ENCODE measurements around the gene FRMPD2. TPM values are rescaled to one million over a fixed set of nuclear protein-coding genes. Genes with fewer than 3 reads are reported as not detected.

FRMPD2 gene
- total RNA-seq, 1 experiment from 2014 or later, result not detected

DNA sequence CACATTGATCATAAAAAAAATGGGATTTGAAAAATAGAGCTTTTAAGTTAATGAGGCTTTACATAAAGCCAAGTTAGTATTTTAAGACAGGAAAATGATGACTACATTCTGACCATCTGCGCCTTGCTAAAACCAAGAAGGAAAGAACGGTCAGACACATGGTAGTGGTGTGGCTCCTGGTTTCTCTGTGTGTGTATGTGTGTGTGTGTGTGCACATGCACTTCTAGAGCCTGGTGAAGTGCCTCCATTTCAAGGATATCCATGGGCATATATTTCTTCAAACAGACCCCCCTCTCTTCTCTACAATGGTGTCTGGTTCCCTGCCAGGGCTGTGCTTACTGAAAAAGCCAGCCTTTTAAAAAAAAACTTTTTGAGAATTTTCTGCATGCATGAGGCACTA lies 80.9 kb downstream of the FRMPD2 start:
- no TSS peak for BruUV-seq (replicated peaks)
- Histone ChIP-seq H3K27ac (ENCODE audit: low read depth, low read length, poor library complexity, severe bottlenecking) (no peak overlapping the region), H3K4me1 (ENCODE audit: insufficient read depth, low read length, poor library complexity, severe bottlenecking) (no peaks in the 10 kb centered on the region), H3K27me3 (replicated peaks; ENCODE audit: insufficient read depth, low read depth, low read length, poor library complexity) (no peaks in the 10 kb centered on the region), H3K4me3 (ENCODE audit: low read depth, low read length, poor library complexity, severe bottlenecking) (no peak overlapping the region), H3K9me3 (ENCODE audit: low read depth, low read length, poor library complexity, severe bottlenecking) (no peaks in the 10 kb centered on the region), H3K36me3 (ENCODE audit: insufficient read depth, low read length, poor library complexity, severe bottlenecking) (no peaks in the 10 kb centered on the region)
- no peak for DNase-seq (ENCODE audit: low spot score)
- ChIA-PET POLR2A (ENCODE audit: low non-redundant PET) (no interaction called here), CTCF (no interaction called here)
- TF ChIP-seq EZH2 (IDR thresholded peaks at IDR 0.05; ENCODE audit: borderline replicate concordance, low read depth, low read length, poor library complexity, severe bottlenecking), result no peak
- TF ChIP-seq, protein P1, sequence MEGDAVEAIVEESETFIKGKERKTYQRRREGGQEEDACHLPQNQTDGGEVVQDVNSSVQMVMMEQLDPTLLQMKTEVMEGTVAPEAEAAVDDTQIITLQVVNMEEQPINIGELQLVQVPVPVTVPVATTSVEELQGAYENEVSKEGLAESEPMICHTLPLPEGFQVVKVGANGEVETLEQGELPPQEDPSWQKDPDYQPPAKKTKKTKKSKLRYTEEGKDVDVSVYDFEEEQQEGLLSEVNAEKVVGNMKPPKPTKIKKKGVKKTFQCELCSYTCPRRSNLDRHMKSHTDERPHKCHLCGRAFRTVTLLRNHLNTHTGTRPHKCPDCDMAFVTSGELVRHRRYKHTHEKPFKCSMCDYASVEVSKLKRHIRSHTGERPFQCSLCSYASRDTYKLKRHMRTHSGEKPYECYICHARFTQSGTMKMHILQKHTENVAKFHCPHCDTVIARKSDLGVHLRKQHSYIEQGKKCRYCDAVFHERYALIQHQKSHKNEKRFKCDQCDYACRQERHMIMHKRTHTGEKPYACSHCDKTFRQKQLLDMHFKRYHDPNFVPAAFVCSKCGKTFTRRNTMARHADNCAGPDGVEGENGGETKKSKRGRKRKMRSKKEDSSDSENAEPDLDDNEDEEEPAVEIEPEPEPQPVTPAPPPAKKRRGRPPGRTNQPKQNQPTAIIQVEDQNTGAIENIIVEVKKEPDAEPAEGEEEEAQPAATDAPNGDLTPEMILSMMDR (conservative IDR thresholded peaks at IDR 0.05; ENCODE audit: low read depth, low read length), result no peak
- intact Hi-C loops (cut with micrococcal nuclease; ENCODE audit: unreplicated experiment), result no loop called here

DNA sequence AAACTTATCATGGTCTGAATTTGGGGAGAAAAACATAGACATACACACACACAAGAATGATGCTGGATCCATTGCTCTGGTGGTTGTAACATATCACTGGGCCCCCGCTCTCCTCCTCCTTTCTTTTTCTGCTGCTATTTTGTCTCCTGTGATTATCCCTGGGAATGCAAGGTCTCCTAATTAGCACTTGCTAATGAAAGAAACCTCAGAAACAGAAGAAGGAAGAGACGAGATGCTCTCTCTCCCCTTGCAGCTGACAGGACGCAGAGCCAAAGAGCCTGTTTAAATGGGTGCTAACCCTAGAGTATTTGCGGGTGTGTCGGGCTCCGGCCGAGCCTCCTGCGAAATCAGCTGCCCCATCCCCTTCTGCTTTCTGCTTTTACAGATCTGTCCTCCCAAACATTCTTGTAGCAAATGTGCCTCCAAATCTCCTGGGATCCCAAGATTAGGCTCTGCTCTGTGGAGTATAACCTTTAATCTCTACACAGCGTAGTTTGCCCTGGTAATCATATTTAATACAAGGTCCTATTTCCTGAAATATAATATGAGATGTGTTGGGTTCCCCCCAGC lies 81.5 kb downstream of the FRMPD2 start:
- no TSS peak for BruUV-seq (replicated peaks)

DNA sequence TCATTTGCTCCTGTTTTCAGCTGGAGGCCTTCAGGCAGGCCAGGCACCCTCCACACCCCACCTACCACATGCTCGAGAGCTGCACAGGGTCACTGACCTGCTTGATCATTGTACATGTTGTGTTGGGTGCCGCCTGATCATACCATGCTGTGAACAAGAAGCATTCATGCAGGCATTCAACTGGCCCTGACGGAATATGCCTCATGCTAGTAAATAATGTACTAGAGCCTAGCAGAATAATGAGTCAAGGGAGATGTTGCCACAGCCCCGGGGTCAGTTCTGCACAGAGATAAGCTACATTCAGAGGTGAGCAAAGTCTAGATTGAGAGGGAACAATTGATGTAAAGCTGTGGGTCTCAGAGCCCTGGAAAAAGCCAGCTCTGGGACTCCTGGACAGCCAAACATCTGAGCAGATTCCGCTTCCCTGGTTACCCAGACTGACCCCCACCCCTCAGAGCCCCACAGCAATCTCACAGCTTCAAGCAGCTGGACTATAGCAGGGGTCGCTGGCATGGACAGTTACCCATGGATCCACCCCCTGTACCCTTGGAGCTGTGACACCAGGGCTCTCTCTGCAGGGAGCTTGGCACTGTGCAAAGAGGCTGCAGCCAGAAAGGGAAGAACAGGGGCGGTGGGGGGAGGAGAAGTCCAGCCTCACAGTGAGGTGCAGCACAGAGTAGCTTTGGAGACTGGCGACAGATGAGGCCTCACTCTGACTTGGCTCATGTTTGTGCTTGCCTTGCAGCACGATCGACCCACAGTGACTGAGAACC lies 86.6 kb downstream of the FRMPD2 start:
- TF ChIP-seq EZH2 (IDR thresholded peaks at IDR 0.05; ENCODE audit: borderline replicate concordance, low read depth, low read length, poor library complexity, severe bottlenecking), result no peak
- TF ChIP-seq, protein P1 (conservative IDR thresholded peaks at IDR 0.05; ENCODE audit: low read depth, low read length), result no peak
- intact Hi-C loops (cut with micrococcal nuclease; ENCODE audit: unreplicated experiment), result no loop called here
- Histone ChIP-seq H3K9me3 (ENCODE audit: low read depth, low read length, poor library complexity, severe bottlenecking) (no peaks in the 10 kb centered on the region), H3K27ac (ENCODE audit: low read depth, low read length, poor library complexity, severe bottlenecking) (no peak overlapping the region), H3K4me1 (ENCODE audit: insufficient read depth, low read length, poor library complexity, severe bottlenecking) (no peaks in the 10 kb centered on the region), H3K4me3 (ENCODE audit: low read depth, low read length, poor library complexity, severe bottlenecking) (no peak overlapping the region), H3K36me3 (ENCODE audit: insufficient read depth, low read length, poor library complexity, severe bottlenecking) (no peaks in the 10 kb centered on the region), H3K27me3 (replicated peaks; ENCODE audit: insufficient read depth, low read depth, low read length, poor library complexity) (peaks cover 18% of the 10 kb centered on the region)
- no TSS peak for BruUV-seq (replicated peaks)
- DNase-seq (ENCODE audit: low spot score), result no peak
- ChIA-PET CTCF (no interaction called here), POLR2A (ENCODE audit: low non-redundant PET) (no interaction called here)

More for the DNA sequence above, 81.5 kb downstream of the FRMPD2 start:
- H3K27ac ChIP-seq (ENCODE audit: low read depth, low read length, poor library complexity, severe bottlenecking), result no peak overlapping the region
- H3K27me3 ChIP-seq (replicated peaks; ENCODE audit: insufficient read depth, low read depth, low read length, poor library complexity), result no peaks in the 10 kb centered on the region
- ChIA-PET CTCF (no interaction called here), POLR2A (ENCODE audit: low non-redundant PET) (no interaction called here)
- intact Hi-C loops (cut with micrococcal nuclease; ENCODE audit: unreplicated experiment), result no loop called here
- H3K9me3 ChIP-seq (ENCODE audit: low read depth, low read length, poor library complexity, severe bottlenecking), result no peaks in the 10 kb centered on the region
- no peaks in the 10 kb centered on the region for H3K36me3 ChIP-seq (ENCODE audit: insufficient read depth, low read length, poor library complexity, severe bottlenecking)
- no peaks in the 10 kb centered on the region for H3K4me1 ChIP-seq (ENCODE audit: insufficient read depth, low read length, poor library complexity, severe bottlenecking)
- no peak for TF ChIP-seq EZH2 (IDR thresholded peaks at IDR 0.05; ENCODE audit: borderline replicate concordance, low read depth, low read length, poor library complexity, severe bottlenecking)
- TF ChIP-seq, protein P1 (conservative IDR thresholded peaks at IDR 0.05; ENCODE audit: low read depth, low read length), result no peak
- DNase-seq (ENCODE audit: low spot score), result no peak
- no peak overlapping the region for H3K4me3 ChIP-seq (ENCODE audit: low read depth, low read length, poor library complexity, severe bottlenecking)
